PC-9 (cell line): ENCODE results near the gene GPR135.

Experiments
- EZH2 ChIP-seq: fragments of 200-600 bp; sonication (generic); IDR thresholded peaks from 2 replicates; pipeline ENCODE4 v1.8.0; 2017; ENCODE audit warnings: antibody characterized with exemption, low read depth
- TF ChIP-seq, protein P1 (sequence below): fragments of 200-600 bp; sonication (generic); conservative IDR thresholded peaks from 2 replicates; pipeline ENCODE4 v1.6.1; 2017; ENCODE audit warnings: mixed run types, antibody characterized with exemption, mild to moderate bottlenecking, moderate library complexity

DNA sequence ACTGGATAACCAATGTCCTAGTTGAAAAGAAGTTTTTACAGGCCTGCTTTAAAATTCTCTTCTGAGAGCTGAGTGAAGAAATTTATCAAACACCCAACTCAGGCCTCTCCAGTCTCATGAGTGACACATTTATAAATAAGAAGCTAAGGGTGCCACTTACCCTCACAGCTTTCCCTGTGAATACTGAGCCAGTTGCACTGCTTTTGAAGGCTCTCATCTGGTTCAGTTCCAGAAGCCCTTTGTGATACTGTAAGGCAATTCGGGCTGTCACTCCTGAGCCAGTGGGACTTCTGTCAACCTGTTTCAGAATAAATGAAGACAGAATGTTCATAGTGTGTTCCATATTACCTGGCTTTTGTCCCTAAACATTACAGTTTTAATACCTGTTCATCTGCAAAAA is 10.5 kb upstream of the GPR135 start:
- TF ChIP-seq, protein P1, sequence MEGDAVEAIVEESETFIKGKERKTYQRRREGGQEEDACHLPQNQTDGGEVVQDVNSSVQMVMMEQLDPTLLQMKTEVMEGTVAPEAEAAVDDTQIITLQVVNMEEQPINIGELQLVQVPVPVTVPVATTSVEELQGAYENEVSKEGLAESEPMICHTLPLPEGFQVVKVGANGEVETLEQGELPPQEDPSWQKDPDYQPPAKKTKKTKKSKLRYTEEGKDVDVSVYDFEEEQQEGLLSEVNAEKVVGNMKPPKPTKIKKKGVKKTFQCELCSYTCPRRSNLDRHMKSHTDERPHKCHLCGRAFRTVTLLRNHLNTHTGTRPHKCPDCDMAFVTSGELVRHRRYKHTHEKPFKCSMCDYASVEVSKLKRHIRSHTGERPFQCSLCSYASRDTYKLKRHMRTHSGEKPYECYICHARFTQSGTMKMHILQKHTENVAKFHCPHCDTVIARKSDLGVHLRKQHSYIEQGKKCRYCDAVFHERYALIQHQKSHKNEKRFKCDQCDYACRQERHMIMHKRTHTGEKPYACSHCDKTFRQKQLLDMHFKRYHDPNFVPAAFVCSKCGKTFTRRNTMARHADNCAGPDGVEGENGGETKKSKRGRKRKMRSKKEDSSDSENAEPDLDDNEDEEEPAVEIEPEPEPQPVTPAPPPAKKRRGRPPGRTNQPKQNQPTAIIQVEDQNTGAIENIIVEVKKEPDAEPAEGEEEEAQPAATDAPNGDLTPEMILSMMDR, result no peak
- no peak for TF ChIP-seq EZH2
